Right lobe of liver (tissue), 6 donors: ENCODE measurements around the gene LAMA1. TPM values are rescaled to one million over a fixed set of nuclear protein-coding genes. Genes with fewer than 3 reads are reported as not detected.

ENCODE experiments used
- ATAC-seq, 4 donors: fragments of 200-7000 bp; cut with Tn5 transposase; one replicate each; pipeline ENCODE4 v1.9.1; 2020; ENCODE audit warnings: mild to moderate bottlenecking in 4 of 4, moderate library complexity in 4 of 4
- DNase-seq, 3 donors: peaks; one replicate each; pipeline ENCODE4 v3.0.0-alpha.2; 2020
- H3K27ac ChIP-seq, 3 donors: fragments of 200-600 bp; one replicate each; pipeline ENCODE4 v1.8.0; 2022
- H3K27me3 ChIP-seq, 2 donors: fragments of 200-600 bp; one replicate each; pipeline ENCODE4 v1.8.0; 2022
- H3K36me3 ChIP-seq, 4 donors: fragments of 200-600 bp; sonication (generic) in 1 of 4; one replicate each; pipeline versions ENCODE4 v1.5.1 to v1.8.0; 2017 to 2022; ENCODE audit warnings: control low read depth in 1 of 4
- H3K4me1 ChIP-seq, 4 donors: fragments of 200-600 bp; sonication (generic) in 1 of 4; one replicate each; pipeline versions ENCODE4 v1.5.1 to v1.8.0; 2017 to 2022; ENCODE audit warnings: control low read depth in 1 of 4
- H3K4me3 ChIP-seq, 3 donors: fragments of 200-600 bp; one replicate each; pipeline ENCODE4 v1.8.0; 2022
- H3K9me3 ChIP-seq, 4 donors: fragments of 200-600 bp; sonication (generic) in 1 of 4; one replicate each; pipeline versions ENCODE4 v1.5.1 to v1.8.0; 2017 to 2022; ENCODE audit warnings: control low read depth in 1 of 4
- POLR2A ChIP-seq: fragments of 450-650 bp; IDR thresholded peaks from one replicate; pipeline ENCODE4 v1.6.1; 2017; ENCODE audit warnings: antibody characterized with exemption, mild to moderate bottlenecking
- WGBS: methylation state at CpG from one replicate; pipeline ENCODE4 v1.1.6; 2018; ENCODE audit warnings: low coverage, low lambda C conversion rate; ENCODE audit not compliant: insufficient coverage; ENCODE audit errors: missing lambda C conversion rate; 5-methylcytosine and 5-hydroxymethylcytosine counted together
- intact Hi-C, 2 donors: fragments of 100-400 bp; cut with DNase I; formaldehyde crosslinking; loops; one replicate each; pipeline versions ENCODE4 v1.11.2 to v1.14.1; 2022
- total RNA-seq, 6 experiments: library from RNA; depleted of rRNA in 2 of 6; stranded (reverse); fragments of >200 nt in 2 of 6; fragmentation: NEBNext Ultra II Directional in 3 of 6; extraction: Animal tissue kit (Norgen Biotek cat#: 25700) in 3 of 6; gene quantifications; one replicate each; pipeline versions ENCODE4 v1.1.0 to v1.2.4, GENCODE V29; 2016 to 2023
- TF ChIP-seq, protein P1 (sequence below), 4 donors: fragments of 200-600 bp in 3 of 4; fragments of 450-650 bp in 1 of 4; IDR thresholded peaks; one replicate each; pipeline versions ENCODE4 v1.5.1 to v1.8.0; 2016 to 2022; ENCODE audit warnings: antibody characterized with exemption in 4 of 4, mild to moderate bottlenecking in 2 of 4
- donor health status: DM: no; HTN: yes; CAD: no.
- donor health status: DM: no; HTN: no; CAD: no.
- donor health status: DM: no; HTN: no; CAD: no.
- donor health status: DM: no; HTN: yes; CAD: no.
- donor health status: DM: no; HTN: yes; CAD: no.

The LAMA1 gene
- total RNA-seq, 6 experiments from 2014 or later: 0.06 to 0.56 (median 0.29) TPM

DNA sequence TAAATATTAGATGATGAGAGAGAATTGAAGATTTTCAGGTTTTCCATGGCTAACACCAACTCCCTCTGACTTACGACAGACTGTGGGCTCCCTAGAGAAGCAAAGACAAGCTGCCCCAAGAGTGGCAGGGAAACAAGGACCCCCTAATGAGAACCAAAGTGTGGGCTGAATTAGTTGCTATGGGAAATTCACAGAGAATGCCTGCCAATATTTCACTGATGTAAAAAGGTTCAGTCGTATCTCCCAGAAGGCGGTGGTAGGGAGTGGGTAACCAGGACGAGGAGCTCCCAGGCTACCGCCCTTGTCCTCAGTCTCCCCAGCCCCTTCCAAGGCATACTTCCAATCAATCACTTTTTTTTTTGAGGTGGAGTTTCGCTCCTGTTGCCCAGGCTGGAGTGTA, 113.6 kb downstream of the LAMA1 start:
- TF ChIP-seq POLR2A: no peak
- TF ChIP-seq, protein P1, sequence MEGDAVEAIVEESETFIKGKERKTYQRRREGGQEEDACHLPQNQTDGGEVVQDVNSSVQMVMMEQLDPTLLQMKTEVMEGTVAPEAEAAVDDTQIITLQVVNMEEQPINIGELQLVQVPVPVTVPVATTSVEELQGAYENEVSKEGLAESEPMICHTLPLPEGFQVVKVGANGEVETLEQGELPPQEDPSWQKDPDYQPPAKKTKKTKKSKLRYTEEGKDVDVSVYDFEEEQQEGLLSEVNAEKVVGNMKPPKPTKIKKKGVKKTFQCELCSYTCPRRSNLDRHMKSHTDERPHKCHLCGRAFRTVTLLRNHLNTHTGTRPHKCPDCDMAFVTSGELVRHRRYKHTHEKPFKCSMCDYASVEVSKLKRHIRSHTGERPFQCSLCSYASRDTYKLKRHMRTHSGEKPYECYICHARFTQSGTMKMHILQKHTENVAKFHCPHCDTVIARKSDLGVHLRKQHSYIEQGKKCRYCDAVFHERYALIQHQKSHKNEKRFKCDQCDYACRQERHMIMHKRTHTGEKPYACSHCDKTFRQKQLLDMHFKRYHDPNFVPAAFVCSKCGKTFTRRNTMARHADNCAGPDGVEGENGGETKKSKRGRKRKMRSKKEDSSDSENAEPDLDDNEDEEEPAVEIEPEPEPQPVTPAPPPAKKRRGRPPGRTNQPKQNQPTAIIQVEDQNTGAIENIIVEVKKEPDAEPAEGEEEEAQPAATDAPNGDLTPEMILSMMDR (IDR thresholded peaks at IDR 0.05): no peak
- no peak overlapping the region for H3K27ac ChIP-seq
- no peaks in the 10 kb centered on the region for H3K9me3 ChIP-seq
- DNase-seq (no peak), ATAC-seq (no peak)
- no peaks in the 10 kb centered on the region for H3K27me3 ChIP-seq
- no peaks in the 10 kb centered on the region for H3K4me1 ChIP-seq
- 77% methylated on average over 5 of the region's 6 CpGs for WGBS
- intact Hi-C loops: no loop called here
- no peaks in the 10 kb centered on the region for H3K36me3 ChIP-seq
- H3K4me3 ChIP-seq: no peak overlapping the region

DNA sequence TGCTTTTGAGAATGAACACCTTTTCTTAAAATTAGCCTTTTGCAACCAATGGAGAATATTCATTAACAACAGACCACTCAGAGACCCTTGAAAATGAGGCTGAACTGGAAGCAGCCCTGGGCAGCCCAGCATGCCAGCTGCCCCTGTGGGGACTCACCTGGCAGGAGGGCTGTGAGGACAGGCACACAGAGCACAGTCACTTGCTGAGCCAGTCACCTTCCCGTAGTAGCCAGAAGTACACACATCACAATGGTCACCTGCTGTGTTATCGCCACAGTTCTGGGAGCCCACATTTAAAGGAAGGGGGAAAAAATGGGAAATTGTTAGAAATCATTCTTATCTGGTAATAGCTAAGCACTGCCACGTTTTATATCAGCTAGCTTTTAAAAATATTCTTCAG, 115.5 kb downstream of the LAMA1 start:
- no peak for DNase-seq
- Histone ChIP-seq H3K9me3 (no peaks in the 10 kb centered on the region), H3K4me1 (no peaks in the 10 kb centered on the region), H3K4me3 (no peak overlapping the region), H3K27ac (no peak overlapping the region), H3K36me3 (no peaks in the 10 kb centered on the region), H3K27me3 (no peaks in the 10 kb centered on the region)
- ATAC-seq: no peak
- intact Hi-C loops: no loop called here
- TF ChIP-seq, protein P1 (IDR thresholded peaks at IDR 0.05): no peak
- TF ChIP-seq POLR2A: no peak
- 29% methylated on average over 3 of the region's 3 CpGs for WGBS

DNA sequence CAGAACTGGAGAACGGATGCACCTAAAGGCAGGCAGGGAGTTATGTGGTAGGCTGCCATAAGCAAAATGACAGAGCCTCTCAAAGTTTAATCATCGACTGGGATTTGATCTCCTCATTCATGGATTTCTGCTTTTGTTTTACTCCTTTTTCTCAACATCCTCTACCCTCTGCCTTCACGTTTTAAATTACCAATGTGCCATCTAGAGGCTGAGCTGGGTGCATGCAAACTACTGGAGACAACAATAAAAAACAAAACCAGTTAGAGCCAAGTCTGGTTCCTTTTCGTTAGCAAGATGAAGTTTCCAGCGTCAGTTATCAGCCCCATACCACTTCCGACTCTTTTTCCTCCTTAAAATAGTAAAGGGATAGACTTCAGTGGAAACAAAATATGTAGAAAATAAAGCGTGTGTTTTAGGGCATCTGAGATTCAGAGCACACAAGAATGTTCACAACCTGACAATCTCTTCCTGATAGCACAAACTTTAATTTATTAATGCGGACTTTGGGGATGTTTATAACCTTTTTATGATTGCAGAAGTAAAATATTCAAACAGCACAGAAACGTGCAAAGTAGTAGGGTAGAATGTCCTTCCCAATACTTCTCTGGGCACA, 117.0 kb downstream of the LAMA1 start:
- no peaks in the 10 kb centered on the region for H3K9me3 ChIP-seq
- intact Hi-C loops: no loop called here
- no peak overlapping the region for H3K4me3 ChIP-seq
- no peak for DNase-seq
- TF ChIP-seq, protein P1 (IDR thresholded peaks at IDR 0.05): peak; percentile 27 to 39 (median 31)
- TF ChIP-seq POLR2A: no peak
- peak in 3 of 4 donors; percentile 36 to 45 (median 38) for ATAC-seq
- H3K36me3 ChIP-seq: no peaks in the 10 kb centered on the region
- H3K4me1 ChIP-seq: no peaks in the 10 kb centered on the region
- WGBS: 7% methylated on average over 8 of the region's 9 CpGs
- H3K27ac ChIP-seq: no peak overlapping the region
- no peaks in the 10 kb centered on the region for H3K27me3 ChIP-seq

DNA sequence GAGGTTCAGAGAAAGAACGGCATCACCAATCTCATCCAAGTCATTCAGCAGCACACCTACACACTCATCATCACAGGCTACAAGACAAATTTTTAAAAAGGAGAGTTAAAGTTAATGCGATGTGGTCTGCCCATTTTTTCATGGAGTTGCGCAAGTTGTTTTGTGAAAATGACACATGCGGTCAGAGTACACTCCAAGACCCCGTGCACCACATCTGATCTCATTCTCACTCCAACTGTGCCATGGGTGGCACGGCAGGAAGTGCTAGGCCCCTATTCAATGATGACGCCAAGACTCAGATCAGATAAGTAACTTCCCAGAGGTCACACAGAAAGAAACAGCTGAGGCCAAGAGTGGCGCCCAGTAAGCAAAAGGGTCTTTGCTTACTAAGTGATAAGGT, 119.8 kb downstream of the LAMA1 start:
- no peaks in the 10 kb centered on the region for H3K4me1 ChIP-seq
- DNase-seq (no peak), ATAC-seq (peak in 1 of 4 donors; percentile 41)
- H3K36me3 ChIP-seq: no peaks in the 10 kb centered on the region
- WGBS: 47% methylated on average over 8 of the region's 8 CpGs
- no peak for TF ChIP-seq POLR2A
- TF ChIP-seq, protein P1 (IDR thresholded peaks at IDR 0.05): no peak
- no peak overlapping the region for H3K4me3 ChIP-seq
- no peaks in the 10 kb centered on the region for H3K27me3 ChIP-seq
- H3K9me3 ChIP-seq: no peaks in the 10 kb centered on the region
- intact Hi-C loops: no loop called here
- no peak overlapping the region for H3K27ac ChIP-seq
